Left cardiac atrium (tissue), 4 donors: ENCODE measurements around the gene MEGF9. TPM values are rescaled to one million over a fixed set of nuclear protein-coding genes. Genes with fewer than 3 reads are reported as not detected.
A peak's percentile ranks its signal among the peaks of the same experiment; 100 is the strongest.

ENCODE experiments used
- ATAC-seq, 2 donors: fragments of 200-7000 bp; cut with Tn5 transposase; one replicate each; pipeline ENCODE4 v1.9.1; 2020; ENCODE audit warnings: mild to moderate bottlenecking in 2 of 2, moderate library complexity in 2 of 2
- DNase-seq: peaks from one replicate; pipeline ENCODE4 v3.0.0-alpha.2; 2020
- intact Hi-C, 2 donors: fragments of 100-400 bp; cut with DNase I; formaldehyde crosslinking; loops; one replicate each; pipeline versions ENCODE4 v1.14.1 to v1.15.1; 2022 to 2023
- total RNA-seq, 2 donors: library from RNA; stranded (reverse); fragmentation: NEBNext Ultra II Directional; extraction: Animal tissue kit (Norgen Biotek cat#: 25700); gene quantifications; one replicate each; pipeline ENCODE4 v1.2.1, GENCODE V29; 2021
- donor health status: DM: no; HTN: yes; CAD: no.
- donor health status: DM: no; HTN: yes; CAD: no; lungs with severe emphysema.
- donor health status: DM: yes; HTN: yes; CAD: no.
- donor health status: Dilated cardiomyopathy.

Gene MEGF9
- total RNA-seq, 2 donors from 2014 or later: 17.4 to 20.2 TPM

DNA sequence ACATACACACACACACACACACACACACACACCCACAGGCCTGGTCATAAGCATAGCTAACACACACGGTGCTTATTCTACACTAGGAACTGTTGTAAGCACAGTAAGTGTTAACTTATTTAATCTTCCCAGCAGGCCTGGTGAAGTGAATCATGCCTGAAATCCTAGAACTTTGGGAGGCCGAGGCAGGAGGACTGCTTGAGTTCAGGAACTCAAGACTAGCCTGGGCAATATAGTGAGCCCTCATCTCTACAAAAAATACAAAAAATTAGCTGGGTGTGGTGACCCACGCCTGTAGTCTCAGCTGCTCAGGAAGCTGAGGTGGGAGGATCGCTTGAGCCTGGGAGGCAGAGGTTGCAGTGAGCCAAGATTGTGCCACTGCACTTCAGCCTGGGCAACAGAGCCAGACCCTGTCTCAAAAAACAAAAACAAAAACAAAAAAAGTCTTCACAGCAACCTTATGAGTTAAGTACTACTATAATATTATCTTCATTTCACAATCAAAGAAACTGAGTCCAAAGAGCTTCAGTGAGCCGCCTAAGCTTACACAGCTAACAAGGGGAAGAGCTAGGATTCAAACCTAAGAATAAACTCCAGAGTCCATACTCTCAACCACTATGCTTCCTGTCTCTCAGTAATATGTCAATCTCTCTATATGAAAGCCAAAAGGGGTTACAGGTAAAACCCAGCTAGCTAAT lies 2.3 kb downstream of the MEGF9 start:
- DNase-seq (no peak), ATAC-seq (no peak)
- intact Hi-C loops: no loop called here

- DNase-seq (no peak), ATAC-seq (no peak)
- intact Hi-C loops: no loop called here
Observed at GRCh38 chr9:120711354-120711753, 2.9 kb downstream of the MEGF9 start.

DNA sequence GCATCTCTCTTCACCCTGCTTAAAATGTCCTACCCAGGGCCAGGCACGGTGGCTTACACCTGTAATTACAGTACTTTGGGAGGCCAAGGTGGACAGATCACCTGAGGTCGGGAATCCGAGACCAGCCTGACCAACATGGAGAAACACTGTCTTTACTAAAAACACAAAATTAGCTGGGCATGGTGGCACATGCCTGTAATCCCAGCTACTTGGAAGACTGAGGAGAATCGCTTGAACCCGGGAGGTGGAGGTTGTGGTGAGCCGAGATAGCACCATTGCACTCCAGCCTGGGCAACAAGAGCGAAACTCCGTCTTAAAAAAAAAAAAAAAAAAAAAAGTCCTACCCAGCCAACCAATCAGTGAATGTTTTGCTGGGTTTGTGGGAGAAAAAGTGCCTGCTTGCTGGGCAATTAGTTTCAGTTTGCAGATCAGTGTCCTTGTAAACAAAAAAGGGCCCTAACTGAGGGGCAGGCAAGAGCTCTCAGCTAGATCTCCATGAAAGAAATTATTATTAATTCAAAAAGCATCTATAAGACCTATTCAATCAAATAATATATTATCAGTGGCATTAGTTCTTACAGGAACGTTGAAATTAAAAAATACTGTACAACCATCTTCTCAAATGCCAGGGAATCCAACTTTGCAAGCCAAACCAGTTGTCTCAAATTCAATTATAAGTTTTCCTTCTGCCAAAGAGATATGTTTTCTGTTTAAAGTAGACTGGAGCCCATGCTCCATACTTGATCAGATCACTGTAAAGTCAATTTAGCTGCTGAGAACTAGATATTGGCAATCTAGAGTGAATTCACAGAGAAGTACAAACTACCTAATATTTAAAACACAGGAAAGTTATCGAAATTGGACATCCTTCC lies 3.9 kb downstream of the MEGF9 start:
- ATAC-seq (no peak), DNase-seq (no peak)
- intact Hi-C loops: no loop called here

DNA sequence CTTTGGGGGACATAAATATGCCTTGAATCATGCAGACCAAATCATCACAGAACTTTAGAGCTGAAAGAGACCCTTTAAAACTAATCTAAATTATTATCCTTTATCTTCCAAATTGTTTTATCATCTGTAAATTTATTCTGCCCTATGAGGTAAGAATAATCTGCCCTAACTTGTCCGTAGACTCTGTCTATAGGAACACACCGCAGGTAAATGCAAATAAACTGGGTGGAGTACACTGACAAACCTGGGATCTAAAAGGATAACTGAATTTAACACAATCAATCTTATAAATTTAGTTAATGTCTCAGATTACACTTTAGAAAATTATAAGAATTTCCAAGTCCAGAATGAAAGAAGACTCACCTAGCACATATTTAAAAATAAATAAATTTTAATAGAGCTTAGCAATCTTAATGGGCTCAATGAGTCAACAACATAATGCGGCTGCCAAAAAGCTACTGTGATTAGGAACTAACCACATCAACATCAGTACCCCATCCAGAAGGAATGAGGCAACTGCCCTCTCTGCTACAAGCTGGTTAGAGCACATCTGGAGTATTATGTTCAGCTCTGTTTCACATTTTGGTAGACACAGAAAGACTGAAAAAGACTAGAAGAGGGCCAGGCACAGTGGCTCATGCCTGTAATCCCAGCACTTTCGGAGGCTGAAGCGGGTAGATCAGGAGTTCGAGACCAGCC lies 5.6 kb downstream of the MEGF9 start:
- ATAC-seq: peak in 1 of 2 donors; percentile 19
- DNase-seq: no peak
- intact Hi-C loops: no loop called here

GRCh38 chr9:120707170-120707569 lies 7.1 kb downstream of the MEGF9 start:
- intact Hi-C loops: no loop called here
- DNase-seq (no peak), ATAC-seq (no peak)

- ATAC-seq (no peak), DNase-seq (no peak)
- intact Hi-C loops: no loop called here
Observed at GRCh38 chr9:120705174-120705573, 9.1 kb downstream of the MEGF9 start.

GRCh38 chr9:120702075-120702474 lies 12.2 kb downstream of the MEGF9 start:
- DNase-seq (no peak), ATAC-seq (no peak)
- intact Hi-C loops: no loop called here

GRCh38 chr9:120701248-120701647 lies 13.0 kb downstream of the MEGF9 start:
- ATAC-seq (no peak), DNase-seq (no peak)
- intact Hi-C loops: no loop called here

GRCh38 chr9:120698766-120699165 lies 15.5 kb downstream of the MEGF9 start:
- no peak for DNase-seq
- no peak for ATAC-seq
- intact Hi-C loops: no loop called here

GRCh38 chr9:120697448-120697847 lies 16.8 kb downstream of the MEGF9 start:
- no peak for ATAC-seq
- intact Hi-C loops: no loop called here
- no peak for DNase-seq

DNA sequence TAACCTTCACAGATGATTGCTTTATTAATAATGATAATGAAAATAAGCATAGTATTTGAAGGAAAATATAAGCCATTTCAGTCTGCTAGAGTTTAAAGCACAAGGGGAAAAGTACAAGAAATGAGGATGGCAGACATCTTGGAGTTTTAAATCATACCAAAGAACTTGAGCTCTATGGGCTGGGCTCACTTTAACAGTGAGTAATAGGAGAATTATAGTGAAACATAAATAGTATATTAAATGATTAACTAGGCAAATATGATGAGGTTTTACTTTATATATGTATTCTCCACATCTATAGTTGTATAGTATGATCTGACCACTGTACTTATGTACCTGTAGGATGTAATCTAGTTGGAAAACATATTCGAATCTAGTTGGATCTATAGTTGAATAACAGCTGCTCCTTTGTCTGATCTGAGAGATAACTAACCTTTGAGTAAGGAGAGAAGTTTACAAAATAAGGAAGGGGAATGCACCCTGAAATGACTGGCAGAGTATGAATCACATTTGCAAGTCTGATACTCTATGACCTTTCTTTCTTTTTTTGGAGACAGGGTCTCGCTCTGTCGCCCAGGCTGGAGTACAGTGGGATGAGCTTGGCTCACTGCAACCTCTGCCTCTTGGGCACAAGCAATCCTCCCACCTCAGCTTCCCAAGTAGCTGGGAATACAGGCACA lies 17.6 kb downstream of the MEGF9 start:
- DNase-seq (no peak), ATAC-seq (no peak)
- intact Hi-C loops: no loop called here

DNA sequence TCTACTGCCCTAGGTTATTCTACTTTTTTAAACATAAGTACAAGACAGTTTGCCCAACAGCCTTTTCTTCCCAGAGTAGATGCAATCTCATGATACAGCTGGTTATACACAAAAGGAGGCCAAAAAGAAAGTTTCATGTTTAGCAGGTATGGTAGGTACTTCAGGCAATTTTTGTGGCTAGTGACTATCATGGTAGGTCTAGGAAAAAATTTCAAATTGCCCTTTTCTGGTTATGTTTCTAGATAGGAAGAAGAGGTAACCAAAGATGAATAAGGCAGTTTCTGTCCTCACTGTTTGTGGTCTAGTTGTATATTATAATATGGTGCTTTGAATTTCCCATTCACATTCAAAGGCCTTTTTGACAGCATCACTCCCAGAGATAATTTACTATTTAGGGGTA lies 19.7 kb downstream of the MEGF9 start:
- DNase-seq (no peak), ATAC-seq (no peak)
- intact Hi-C loops: no loop called here

DNA sequence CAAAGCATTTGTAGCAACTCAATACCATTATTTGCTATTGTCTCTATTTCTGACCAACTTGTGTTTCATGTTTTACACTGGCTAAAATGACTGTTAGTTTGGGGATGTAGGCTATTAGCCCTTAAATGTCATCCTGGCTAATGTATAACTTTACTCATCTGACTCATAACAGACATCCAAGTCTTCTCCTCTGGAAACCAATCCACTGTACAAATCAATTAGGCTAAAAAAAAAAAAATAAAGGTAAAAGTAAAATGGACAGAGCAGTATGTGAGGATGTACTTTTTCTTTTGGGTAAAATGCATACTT lies 20.6 kb downstream of the MEGF9 start:
- no peak for ATAC-seq
- intact Hi-C loops: no loop called here

DNA sequence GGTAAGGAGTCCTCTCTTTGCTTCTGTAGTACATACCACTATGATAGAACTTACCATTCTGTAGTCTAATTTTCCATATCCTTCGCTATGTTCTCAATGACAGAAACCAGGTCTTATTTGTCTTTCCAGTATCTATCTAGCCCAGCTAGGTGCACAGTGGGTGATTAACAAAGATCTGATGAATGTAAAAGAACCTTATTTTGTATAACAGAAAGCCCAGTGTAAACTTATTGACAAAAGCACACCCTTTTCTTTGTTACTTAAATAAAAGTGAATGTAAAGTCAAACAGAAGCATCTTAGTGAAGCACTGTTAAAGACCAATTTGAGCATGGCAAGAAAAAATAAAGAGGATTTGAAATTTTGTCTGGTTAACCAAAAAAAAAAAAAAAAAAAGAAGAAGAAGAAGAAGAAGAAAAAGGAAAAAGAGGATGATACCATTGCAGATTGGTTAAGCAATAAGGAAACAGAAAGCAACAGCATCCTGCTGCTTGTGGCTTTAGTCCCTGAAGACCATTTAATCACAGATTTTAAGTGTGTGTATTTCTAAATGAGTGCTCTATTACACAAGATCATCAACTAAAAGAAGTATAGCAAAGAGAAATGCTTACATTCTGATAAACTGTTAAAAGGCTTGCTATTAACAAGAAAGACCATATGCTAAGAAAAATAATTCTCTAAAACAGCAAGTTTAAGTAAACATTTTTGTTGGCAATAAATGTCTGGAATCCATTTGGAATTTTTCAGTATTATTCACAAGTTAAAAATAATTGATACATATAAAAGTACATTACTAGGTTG lies 21.2 kb downstream of the MEGF9 start:
- ATAC-seq (peak; percentile 43 to 55), DNase-seq (no peak)
- intact Hi-C loops: no loop called here

More for the DNA sequence above, 20.6 kb downstream of the MEGF9 start:
- no peak for DNase-seq

DNA sequence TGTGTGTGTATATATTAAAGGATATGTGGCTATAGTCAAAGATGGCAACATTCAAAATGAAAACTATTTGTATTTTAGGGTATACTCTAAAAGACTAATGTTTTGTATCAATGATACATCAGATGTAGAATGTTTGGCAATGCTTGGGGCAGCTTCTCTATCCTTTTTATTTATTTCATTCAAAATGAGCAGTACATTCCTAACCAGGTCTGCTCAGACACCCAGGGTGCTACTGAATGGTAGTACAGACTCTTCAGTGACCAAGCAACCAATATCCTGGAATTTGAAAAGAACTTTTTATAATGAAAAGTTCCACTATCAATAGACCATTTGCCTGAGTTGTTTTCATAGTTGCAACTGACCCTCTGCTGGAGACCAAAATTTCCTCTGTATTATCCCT lies 23.9 kb downstream of the MEGF9 start:
- intact Hi-C loops: no loop called here
- no peak for ATAC-seq
- no peak for DNase-seq

DNA sequence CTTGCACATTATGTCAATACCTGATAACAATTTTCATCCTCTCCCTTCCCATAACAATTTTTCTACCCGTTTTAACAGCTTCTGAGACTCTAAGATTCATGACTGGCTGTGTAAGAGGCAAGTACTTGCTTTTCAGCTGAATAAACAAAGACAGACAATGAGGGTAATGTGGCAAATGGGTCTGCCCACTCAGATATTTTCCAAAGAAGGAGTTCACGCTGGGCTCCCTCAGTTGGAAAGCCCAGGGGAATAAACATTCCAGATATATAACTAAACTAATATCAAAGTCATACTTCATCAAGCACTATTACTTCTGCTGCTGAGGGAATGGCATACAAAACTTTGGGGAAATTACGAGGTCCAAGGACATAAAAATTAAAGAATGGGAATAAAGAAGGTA lies 24.4 kb downstream of the MEGF9 start:
- ATAC-seq (no peak), DNase-seq (no peak)
- intact Hi-C loops: no loop called here

DNA sequence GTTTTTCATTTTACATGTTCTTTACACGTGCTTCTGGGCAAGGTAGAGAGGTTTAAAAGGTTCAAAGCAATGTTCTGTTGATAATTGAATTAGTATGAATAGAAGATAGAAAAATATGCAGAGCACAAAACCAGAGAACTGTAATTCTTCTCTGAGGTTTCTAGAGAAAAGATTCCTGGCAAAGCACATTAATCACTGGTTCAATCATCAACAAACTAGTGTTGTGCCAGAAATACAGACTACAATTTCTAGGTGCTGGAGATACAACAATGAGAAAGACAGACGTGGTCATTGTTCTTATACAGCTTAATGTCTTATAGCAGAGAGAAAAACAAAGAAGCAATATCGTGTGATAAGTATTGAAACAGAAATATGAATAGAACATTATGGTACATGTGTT lies 25.5 kb downstream of the MEGF9 start:
- ATAC-seq (no peak), DNase-seq (no peak)
- intact Hi-C loops: no loop called here

DNA sequence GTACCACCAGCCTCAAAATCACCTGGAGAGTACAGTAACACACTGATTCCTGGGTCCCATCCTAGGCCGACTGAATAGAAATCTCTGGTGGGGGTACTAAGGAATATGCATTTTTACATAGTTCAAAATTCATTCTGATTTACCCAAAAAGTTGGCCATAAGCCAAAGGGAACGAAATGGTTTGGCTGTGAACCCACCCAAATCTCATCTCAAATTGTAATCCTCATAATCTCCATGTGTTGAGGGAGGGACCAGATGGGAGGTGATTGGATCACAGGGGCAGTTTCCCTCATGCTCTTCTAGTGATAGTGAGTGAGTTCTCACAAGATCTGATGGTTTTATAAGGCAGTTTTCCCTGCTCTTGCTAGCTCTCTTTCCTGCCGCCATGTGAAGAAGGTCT lies 31.1 kb downstream of the MEGF9 start:
- no peak for DNase-seq
- no peak for ATAC-seq
- intact Hi-C loops: no loop called here

DNA sequence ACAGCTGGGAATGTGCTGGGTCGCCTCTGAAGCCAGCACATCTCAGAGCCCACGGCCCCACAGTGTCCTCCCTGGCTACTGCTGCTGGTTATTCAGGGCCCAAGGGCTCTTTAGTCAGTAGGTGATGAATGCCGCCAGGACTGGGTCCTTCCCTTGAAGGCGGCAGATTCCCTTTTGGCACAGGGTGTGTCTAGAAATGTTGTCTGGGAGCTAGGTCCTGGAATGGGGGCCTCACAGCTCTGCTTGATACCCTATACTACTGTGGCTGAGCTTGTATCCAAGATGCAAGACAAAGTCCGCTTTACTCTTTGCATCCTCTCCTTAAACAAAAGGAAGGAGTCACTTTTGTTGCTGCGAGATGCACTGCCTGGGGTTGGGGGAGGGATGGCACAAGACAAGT lies 33.1 kb downstream of the MEGF9 start:
- no peak for DNase-seq
- no peak for ATAC-seq
- intact Hi-C loops: no loop called here
